MV-4-11 (cell line): ENCODE data around the gene C14orf132.

Experiments used
- DNase-seq: peaks from one replicate; lab custom pipeline; 2025; lab: John Stamatoyannopoulos, UW

C14orf132 gene

DNA sequence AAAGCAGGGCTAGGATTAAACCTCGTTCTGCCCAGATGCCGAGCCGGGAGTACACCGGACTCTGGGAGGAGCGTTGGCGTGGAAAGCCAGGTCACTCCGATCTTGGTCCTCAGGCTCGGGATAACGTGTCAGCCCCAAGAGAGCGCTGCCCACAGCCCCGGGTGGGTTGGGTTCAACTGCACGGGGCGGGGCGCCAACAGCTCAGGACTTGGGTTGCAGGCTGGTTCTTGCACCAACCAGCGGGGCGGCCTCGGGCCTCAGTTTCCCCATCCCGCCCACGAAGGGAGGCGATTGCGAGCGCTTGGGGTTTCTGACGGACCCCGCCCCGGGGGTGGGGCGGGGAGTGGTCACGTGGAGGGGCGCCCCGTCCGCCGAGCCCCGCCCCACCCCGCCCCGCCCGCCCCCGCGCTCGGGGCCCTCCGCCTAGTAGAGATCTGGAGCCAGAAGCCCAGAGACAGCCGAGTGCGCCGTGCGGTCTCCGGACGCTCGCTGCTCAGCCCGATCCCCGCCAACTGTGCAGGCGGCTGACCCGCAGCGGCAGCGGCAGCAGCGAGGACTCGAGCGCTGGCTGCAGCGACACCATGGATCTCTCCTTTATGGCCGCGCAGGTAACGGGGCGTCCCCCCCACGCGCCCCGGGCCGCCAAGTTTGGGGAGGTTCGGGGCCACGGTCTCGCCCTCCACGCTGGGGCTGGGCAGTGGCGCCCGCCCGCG lies at the start of gene C14orf132:
Gene C14orf132 (plus strand): TSS at position 443 of the 713 bp plus-strand sequence. CDS start 139 bp downstream, at position 582.
- no peak for DNase-seq

GRCh38 chr14:95993768-95994592 lies 45.2 kb upstream of the C14orf132 start:
- DNase-seq, result peak; percentile 28

DNA sequence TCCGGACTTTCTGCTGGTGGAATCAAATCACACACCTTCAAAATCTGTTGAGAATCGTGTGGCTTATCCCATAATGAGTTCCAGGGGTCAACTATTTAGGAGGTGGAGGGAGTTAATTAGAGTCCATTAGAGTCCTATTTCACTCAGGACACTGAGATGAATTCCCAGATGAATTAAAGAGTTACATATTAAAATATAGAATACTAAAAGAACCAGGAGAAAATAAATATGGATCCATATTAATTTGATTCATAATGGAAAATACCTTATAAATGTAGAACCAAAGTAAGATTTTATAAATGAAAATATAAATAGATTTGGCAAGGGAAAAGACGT lies 44.6 kb upstream of the C14orf132 start:
- DNase-seq, result no peak

- no peak for DNase-seq
Observed at GRCh38 chr14:95998656-95999055, 40.5 kb upstream of the C14orf132 start.

DNA sequence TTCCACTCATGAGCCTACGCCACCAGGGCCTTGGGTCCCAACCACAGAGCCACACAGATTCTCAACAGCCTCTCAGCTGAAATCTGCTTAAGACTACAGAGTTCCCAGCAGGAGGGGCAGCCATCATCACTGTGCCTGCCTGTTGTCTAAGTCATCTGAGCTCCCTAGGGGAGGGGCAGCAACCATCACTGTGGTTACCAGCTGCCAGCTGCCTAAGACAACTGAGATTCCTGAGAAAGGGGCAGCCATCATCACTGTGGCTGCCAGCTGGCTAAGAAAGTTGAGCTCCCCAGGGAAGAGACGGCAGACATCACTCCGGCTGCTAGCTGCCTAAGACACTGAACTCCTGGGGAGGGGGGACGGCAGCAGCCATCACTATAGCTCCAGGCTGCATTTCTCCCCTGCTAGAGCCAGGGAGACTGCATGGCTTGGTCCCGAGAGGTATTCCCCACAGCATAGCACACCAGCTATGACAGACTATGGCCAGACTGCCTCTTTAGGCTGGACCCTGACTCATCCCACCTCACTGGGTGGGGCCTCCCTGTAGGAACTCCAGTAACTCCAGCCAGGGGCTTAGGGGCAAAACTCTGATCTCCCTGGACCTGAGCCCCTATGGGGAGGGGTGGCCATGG lies 37.2 kb upstream of the C14orf132 start:
- DNase-seq, result no peak

- no peak for DNase-seq
Observed at GRCh38 chr14:96002498-96002884, 36.7 kb upstream of the C14orf132 start.

- DNase-seq, result no peak
Observed at GRCh38 chr14:96011131-96011530, 28.0 kb upstream of the C14orf132 start.

DNA sequence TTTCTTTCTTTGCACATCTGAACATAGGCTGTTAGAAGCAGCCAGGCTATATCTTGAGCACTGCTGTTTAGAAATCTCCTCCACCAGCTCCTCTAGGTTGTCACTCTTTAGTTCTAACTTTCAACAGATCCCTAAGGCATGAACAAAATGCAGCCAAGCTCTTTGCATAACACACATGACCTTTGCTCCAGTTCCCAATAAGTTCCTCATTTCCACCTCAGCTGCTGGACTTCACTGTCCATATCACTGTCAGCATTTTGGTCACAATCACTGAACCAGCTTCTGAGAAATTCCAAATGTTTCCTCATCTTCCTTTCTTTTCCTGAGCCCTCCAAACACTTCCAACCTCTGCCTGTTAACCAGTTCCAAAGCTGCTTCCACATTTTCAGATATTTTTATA lies 27.6 kb upstream of the C14orf132 start:
- peak; percentile 29 for DNase-seq

GRCh38 chr14:96012757-96013156 lies 26.4 kb upstream of the C14orf132 start:
- peak; percentile 27 for DNase-seq

DNA sequence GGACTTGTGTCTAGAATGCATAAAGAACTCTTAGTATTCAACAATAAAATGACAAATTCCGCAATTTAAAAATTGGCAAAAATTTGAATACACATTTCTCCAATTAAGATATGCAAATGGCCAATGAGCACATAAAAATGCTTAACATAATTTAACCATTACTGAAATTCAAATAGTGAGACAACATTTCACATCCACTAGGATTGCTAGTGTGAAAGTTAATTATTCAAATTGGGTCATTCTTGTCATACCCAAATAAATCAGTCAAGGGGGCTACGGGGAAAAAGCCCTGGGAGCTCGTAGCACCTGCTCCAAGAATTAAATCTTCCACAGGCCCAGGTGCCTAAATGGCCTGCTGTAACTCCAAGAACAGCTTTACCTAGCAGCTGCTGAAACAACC lies 25.0 kb upstream of the C14orf132 start:
- DNase-seq, result no peak

DNA sequence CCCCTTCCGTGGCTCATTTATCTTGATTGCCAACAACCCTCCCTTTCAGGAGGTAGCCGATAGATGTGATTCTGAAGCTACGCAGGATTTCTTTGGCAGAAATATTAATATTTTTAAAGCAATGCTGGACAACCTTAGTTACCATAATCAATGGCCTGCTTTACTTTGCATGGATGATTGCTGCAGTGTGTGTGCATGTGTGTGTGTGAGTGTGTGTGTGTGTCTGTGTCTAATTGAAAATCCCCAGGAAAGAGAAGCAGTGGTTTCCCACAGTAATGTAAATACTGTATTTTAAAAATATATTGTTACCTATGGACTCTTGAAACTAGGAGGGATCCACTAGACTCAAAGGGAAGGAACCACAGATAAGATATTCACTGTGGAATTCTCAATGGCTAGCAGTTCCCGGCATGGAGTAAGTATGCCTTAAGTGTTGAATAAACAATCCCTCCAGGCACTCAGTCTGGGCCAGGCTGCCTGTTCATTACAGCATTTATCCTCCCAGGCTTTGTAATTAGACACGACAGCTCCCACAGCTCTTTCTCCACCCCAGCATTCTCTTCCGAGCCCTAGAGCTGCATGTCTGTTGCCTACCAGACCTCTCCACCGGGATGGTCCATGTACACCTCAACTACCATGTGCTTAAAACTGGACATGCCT lies 22.5 kb upstream of the C14orf132 start:
- no peak for DNase-seq

DNA sequence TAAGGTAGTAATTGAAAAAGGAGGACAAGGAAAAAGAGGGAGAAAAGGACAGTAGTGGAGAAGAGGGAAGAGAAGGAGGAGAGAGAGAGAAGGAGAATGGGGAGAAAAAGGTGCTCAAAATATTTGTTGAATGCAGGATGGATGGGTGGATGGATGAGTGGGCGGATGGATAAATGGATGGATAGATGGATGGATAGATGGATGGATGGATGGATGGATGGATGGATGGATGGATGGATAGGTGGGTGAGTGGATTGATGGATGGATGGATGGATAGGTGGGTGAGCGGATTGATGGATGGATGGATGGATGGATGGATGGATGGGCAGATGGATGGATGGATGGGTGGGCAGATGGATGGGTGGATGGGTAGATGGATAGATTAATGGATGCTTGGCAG lies 21.3 kb upstream of the C14orf132 start:
- DNase-seq, result no peak

- DNase-seq, result no peak
Observed at GRCh38 chr14:96027431-96028355, 11.5 kb upstream of the C14orf132 start.

GRCh38 chr14:96029089-96029645 lies 10.0 kb upstream of the C14orf132 start:
- no peak for DNase-seq

- no peak for DNase-seq
Observed at GRCh38 chr14:96030108-96030760, 8.9 kb upstream of the C14orf132 start.

DNA sequence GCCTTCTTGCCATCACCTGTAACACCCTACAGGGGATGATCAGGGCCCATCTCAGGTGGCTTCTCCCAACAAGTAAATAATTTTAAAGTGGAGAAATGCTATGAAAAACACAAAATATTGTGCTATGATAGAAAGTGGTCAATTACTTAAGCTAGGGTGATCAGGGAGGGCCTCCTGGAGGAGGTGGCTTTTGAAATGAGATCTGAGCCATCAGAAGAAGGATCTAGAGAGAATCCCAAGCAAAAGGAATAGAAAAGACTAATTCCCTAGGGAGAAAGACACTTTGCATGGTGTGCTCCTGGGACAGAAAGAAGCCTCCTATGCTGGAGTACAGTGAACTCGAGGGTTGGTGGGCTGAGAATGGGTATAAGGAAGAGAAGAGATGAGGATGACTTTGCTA lies 7.5 kb upstream of the C14orf132 start:
- DNase-seq, result no peak

- DNase-seq, result no peak
Observed at GRCh38 chr14:96035456-96035855, 3.7 kb upstream of the C14orf132 start.

DNA sequence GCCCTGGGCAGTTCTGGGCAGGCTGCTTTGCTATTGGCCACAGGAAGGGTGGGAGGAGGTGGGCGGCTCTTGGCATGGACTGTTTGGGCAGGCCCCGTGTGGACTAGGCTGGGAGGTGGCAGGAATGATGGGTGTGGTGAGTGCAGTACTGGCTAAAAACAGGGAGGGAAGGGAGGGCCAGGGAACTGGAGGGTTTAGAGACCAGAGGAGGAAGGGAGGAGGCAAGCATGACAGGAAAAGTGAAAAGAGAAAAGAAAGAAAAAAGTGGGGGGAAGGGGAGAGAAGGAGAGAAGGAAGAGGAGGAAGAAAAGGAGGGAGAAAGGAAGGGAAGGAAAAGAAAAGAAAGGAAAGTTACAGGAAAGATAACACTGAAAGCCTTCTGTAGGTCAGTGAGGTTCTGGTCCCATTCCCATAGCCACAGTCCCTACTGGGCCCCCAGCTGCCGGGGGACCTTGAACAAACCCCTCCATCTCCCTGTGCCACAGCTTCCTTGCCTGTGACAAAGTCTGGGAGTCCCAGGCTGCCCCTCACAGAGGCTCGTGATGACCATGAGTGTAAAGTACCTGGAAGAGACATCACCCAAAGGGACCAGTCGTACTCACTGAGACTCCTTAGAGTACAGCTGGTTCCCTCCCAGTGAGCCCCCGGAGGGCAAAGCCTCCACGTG lies 1.1 kb upstream of the C14orf132 start:
- DNase-seq, result no peak

DNA sequence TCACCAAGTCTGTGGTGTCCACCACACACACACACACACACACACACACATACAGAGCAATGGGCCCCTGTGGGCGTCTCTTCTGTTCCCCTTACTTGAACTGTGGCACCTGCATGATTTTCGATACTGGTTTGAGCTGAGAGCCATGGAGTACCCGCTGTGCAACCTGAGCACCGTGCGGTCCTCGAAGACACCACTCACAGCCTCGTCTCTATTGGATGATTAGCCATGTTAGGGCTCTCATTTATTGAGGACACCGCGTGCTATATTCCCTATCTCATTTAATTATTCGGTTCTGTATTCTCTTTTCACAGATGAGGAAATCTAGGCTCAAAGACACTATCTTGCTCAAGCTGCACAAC lies 623 bp upstream of the C14orf132 start:
- DNase-seq, result no peak
